Measurements from ENCODE around the gene ROBO1. TPM values are rescaled to one million over a fixed set of nuclear protein-coding genes. Genes with fewer than 3 reads are reported as not detected.

Gene ROBO1
- total and polyA plus RNA-seq, 2 of the 13 experiments (the other 11 are each of a cell fraction or from before 2014, with no cell fraction given) = 52.2 to 71.0 TPM

DNA sequence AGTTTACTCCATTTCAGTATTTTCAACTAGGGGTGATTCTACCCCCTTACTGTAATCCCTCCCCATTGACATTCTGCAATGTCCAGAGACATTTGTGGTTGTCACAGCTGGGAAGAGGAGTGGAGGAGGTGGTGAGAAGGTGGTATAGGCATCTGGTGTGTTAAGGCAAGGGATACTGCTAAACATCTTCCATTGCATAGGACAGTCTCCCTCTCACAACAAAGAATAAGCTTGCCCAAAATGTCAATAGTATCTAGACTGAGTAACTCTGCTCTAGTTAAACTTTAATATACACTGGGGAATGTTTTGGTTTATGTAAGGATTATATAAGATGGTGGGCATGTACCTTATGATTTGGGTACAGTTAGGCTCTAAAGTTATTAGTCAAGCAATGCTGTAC, 737.6 kb downstream of the ROBO1 start (continued):
- TF ChIP-seq GMEB2 (CRISPR knock-in tag; IDR thresholded peaks at IDR 0.05; ENCODE audit: low read depth) = no peak
- no peak for TF ChIP-seq NRL (CRISPR knock-in tag; IDR thresholded peaks at IDR 0.05; ENCODE audit: borderline replicate concordance)
- TF ChIP-seq RBFOX2 (IDR thresholded peaks at IDR 0.05; ENCODE audit: low read depth, low read length) = no peak
- no peak for TF ChIP-seq SCMH1 (CRISPR knock-in tag; IDR thresholded peaks at IDR 0.05; ENCODE audit: borderline replicate concordance)
- TF ChIP-seq RARA (CRISPR knock-in tag; IDR thresholded peaks at IDR 0.05) = peak; percentile 56
- TF ChIP-seq ZZZ3 (CRISPR knock-in tag; IDR thresholded peaks at IDR 0.05; ENCODE audit: borderline replicate concordance) = no peak
- no peak for TF ChIP-seq SMYD3 (CRISPR knock-in tag; IDR thresholded peaks at IDR 0.05)
- 0 out of 2 replicates have a peak, but pooled peaks have one; percentile 14 for TF ChIP-seq SOX5 (CRISPR knock-in tag; IDR thresholded peaks at IDR 0.05; ENCODE audit: borderline replicate concordance)
- TF ChIP-seq SKIL (CRISPR knock-in tag; IDR thresholded peaks at IDR 0.05; ENCODE audit: borderline replicate concordance) = 0 out of 2 replicates have a peak, but pooled peaks have one; percentile 14
- no peak for TF ChIP-seq MYC (CRISPR knock-in tag; IDR thresholded peaks at IDR 0.05; ENCODE audit: borderline replicate concordance)
- no peak for TF ChIP-seq MIXL1 (CRISPR knock-in tag; IDR thresholded peaks at IDR 0.05)
- TF ChIP-seq, protein P1, sequence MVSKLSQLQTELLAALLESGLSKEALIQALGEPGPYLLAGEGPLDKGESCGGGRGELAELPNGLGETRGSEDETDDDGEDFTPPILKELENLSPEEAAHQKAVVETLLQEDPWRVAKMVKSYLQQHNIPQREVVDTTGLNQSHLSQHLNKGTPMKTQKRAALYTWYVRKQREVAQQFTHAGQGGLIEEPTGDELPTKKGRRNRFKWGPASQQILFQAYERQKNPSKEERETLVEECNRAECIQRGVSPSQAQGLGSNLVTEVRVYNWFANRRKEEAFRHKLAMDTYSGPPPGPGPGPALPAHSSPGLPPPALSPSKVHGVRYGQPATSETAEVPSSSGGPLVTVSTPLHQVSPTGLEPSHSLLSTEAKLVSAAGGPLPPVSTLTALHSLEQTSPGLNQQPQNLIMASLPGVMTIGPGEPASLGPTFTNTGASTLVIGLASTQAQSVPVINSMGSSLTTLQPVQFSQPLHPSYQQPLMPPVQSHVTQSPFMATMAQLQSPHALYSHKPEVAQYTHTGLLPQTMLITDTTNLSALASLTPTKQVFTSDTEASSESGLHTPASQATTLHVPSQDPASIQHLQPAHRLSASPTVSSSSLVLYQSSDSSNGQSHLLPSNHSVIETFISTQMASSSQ (IDR thresholded peaks at IDR 0.05; ENCODE audit: low read depth) = peak; percentile 74
- TF ChIP-seq, protein P1 (CRISPR knock-in tag; IDR thresholded peaks at IDR 0.05; ENCODE audit: borderline replicate concordance) = peak; percentile 29; the same call in 1 of the 2 replicates
- TF ChIP-seq ZNF569 (CRISPR knock-in tag; IDR thresholded peaks at IDR 0.05; ENCODE audit: borderline replicate concordance) = no peak
- TF ChIP-seq FOXK1 (CRISPR knock-in tag; IDR thresholded peaks at IDR 0.05; ENCODE audit: borderline replicate concordance, low read depth) = peak; percentile 46; the same call in 1 of the 2 replicates
- peak; percentile 14; the same call in 1 of the 2 replicates for TF ChIP-seq ZNF614 (CRISPR knock-in tag; IDR thresholded peaks at IDR 0.05; ENCODE audit: borderline replicate concordance)
- TF ChIP-seq GATAD2A (CRISPR knock-in tag; IDR thresholded peaks at IDR 0.05) = 0 out of 2 replicates have a peak, but pooled peaks have one; percentile 34
- TF ChIP-seq, protein P2, sequence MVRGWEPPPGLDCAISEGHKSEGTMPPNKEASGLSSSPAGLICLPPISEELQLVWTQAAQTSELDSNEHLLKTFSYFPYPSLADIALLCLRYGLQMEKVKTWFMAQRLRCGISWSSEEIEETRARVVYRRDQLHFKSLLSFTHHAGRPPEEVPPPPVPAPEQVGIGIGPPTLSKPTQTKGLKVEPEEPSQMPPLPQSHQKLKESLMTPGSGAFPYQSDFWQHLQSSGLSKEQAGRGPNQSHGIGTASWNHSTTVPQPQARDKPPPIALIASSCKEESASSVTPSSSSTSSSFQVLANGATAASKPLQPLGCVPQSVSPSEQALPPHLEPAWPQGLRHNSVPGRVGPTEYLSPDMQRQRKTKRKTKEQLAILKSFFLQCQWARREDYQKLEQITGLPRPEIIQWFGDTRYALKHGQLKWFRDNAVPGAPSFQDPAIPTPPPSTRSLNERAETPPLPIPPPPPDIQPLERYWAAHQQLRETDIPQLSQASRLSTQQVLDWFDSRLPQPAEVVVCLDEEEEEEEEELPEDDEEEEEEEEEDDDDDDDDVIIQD (CRISPR knock-in tag; IDR thresholded peaks at IDR 0.05; ENCODE audit: low read depth) = peak; percentile 80; the same call in 1 of the 2 replicates
- TF ChIP-seq ZNF644 (CRISPR knock-in tag; IDR thresholded peaks at IDR 0.05; ENCODE audit: low read depth) = 0 out of 2 replicates have a peak, but pooled peaks have one; percentile 57
- TF ChIP-seq LCORL (IDR thresholded peaks at IDR 0.05) = peak; percentile 35; the same call in 1 of the 2 replicates
- TF ChIP-seq LCORL (CRISPR knock-in tag; IDR thresholded peaks at IDR 0.05) = no peak
